T47D (cell line): Measurements from ENCODE around the gene EMC10.
"Not testable (repeated sequence)": the region's sequence is repeated elsewhere in the genome, so short reads cannot be mapped to it uniquely, and the experiment has no call there.

Experiments used
- DNase-seq, 2 experiments: peaks; one replicate each; pipeline versions ENCODE4 v3.0.0 to v3.0.0-alpha.2; 2011 to 2012; ENCODE audit warnings: low read depth in 1 of 2, low spot score in 1 of 2
- JUND ChIP-seq: IDR thresholded peaks from 2 replicates; pipeline ENCODE4 v1.6.1; 2012; ENCODE audit warnings: low read depth
- in situ Hi-C: cut with HindIII; loops from 2 replicates; pipeline ENCODE4 v1.10.0; 2016; ENCODE audit warnings: low sequenced_read_pairs, low pct_unique_long_range_greater_than_20kb

EMC10 gene

GRCh38 chr19:50435627-50436026 is 40.7 kb upstream of the EMC10 start:
- TF ChIP-seq JUND: no peak
- DNase-seq: no peak
- in situ Hi-C loops: no loop called here

DNA sequence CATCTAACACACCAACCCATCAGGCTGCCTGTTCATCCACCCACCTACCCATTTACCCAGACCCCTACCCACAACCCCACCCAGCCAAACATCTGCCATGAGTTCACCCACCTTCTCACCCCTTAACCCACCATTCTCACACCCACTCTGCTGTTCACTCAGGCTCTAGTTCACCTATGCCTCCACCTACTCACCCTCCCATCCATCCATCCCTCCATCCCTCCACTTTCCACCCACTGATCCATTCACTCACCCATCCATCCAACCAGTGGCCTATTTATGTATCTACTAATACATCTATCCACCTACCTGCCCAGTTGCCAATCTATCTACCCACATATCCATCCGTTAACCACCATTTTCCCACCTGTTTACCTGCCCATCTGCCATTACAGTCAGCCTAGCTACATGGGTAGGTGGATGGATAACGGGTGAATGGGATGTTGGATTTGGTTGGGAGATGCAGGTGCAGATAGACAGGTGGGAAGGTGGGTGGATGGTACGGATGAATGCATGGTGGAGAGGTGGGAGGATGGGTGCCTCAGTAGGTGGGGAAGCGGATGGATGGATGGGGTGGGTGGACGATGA is 38.4 kb upstream of the EMC10 start:
- in situ Hi-C loops: no loop called here
- no peak for TF ChIP-seq JUND

GRCh38 chr19:50439130-50439529 is 37.2 kb upstream of the EMC10 start:
- DNase-seq: not testable (repeated sequence)

More for the DNA sequence above, 38.4 kb upstream of the EMC10 start:
- DNase-seq: no peak

GRCh38 chr19:50444059-50444458 is 32.2 kb upstream of the EMC10 start:
- in situ Hi-C loops: no loop called here
- TF ChIP-seq JUND: no peak
- DNase-seq: no peak

More at GRCh38 chr19:50439130-50439529, 37.2 kb upstream of the EMC10 start:
- in situ Hi-C loops: not testable (repeated sequence)

GRCh38 chr19:50447053-50447452 is 29.3 kb upstream of the EMC10 start:
- TF ChIP-seq JUND: no peak
- in situ Hi-C loops: no loop called here
- no peak for DNase-seq

GRCh38 chr19:50447750-50448149 is 28.6 kb upstream of the EMC10 start:
- DNase-seq: no peak
- in situ Hi-C loops: no loop called here
- TF ChIP-seq JUND: no peak

GRCh38 chr19:50449236-50449899 is 26.9 kb upstream of the EMC10 start:
- no peak for TF ChIP-seq JUND
- in situ Hi-C loops: no loop called here
- DNase-seq: no peak

DNA sequence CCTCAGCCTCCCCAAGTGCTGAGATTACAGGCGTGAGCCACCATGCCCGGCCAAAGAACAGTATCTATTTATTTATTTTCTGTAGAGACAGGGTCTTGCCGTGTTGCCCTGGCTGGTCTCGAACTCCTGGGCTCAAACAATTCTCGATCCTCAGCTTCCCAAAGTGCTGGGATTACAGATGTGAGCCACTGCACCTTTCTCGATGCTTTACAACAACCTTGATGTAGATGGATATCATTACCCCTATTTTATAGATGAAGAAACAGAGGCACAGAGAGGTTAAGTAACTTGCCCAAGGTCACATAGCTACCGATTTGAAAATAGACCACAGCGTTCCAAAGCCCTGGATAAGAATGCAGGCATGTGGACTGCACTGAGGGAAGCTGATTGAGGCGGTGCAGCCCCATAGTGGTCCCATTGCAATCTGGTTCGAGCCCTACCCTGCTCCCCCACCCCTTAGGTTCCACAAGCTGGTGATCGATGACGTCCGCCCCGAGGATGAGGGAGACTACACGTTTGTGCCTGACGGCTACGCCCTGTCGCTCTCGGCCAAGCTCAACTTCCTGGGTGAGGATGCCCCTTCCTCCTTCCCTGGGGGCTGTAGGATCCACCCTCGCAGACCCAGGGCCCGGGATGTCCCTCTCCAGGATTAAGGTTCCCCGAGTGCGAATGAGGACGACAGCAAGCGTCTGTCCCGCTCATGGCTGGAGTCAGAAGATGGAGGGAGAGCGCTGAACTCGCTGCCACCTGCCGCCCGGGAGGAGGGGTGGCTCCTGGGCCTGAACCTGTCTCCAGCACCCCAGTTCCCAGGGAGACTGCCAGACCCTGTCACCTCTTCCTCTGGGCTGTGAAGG is 25.7 kb upstream of the EMC10 start:
- TF ChIP-seq JUND: no peak
- in situ Hi-C loops: no loop called here
- no peak for DNase-seq

DNA sequence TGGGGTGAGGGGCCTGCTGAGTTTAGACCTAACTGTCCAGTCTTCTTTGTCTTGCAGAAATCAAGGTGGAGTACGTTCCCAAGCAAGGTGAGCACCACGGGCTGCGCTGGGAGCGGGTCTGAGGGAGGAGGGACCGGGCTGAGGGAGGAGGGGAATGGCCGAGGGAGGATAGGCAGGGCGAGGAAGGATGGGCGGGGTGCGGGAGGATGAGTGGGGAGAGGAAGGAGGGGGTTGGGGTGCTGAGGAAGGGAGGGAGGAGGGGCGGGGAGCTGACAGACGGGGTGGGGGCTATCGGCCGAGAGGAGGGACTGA is 25.1 kb upstream of the EMC10 start:
- DNase-seq: no peak
- no peak for TF ChIP-seq JUND
- in situ Hi-C loops: no loop called here

- no peak for TF ChIP-seq JUND
- no peak for DNase-seq
- in situ Hi-C loops: no loop called here
These were observed 23.1 kb upstream of the EMC10 start for GRCh38 chr19:50453243-50453642.

GRCh38 chr19:50455992-50456391 is 20.3 kb upstream of the EMC10 start:
- in situ Hi-C loops: no loop called here
- TF ChIP-seq JUND: no peak

GRCh38 chr19:50457300-50457699 is 19.0 kb upstream of the EMC10 start:
- in situ Hi-C loops: no loop called here
- TF ChIP-seq JUND: no peak
- DNase-seq: no peak

More at GRCh38 chr19:50455992-50456391, 20.3 kb upstream of the EMC10 start:
- DNase-seq: no peak

DNA sequence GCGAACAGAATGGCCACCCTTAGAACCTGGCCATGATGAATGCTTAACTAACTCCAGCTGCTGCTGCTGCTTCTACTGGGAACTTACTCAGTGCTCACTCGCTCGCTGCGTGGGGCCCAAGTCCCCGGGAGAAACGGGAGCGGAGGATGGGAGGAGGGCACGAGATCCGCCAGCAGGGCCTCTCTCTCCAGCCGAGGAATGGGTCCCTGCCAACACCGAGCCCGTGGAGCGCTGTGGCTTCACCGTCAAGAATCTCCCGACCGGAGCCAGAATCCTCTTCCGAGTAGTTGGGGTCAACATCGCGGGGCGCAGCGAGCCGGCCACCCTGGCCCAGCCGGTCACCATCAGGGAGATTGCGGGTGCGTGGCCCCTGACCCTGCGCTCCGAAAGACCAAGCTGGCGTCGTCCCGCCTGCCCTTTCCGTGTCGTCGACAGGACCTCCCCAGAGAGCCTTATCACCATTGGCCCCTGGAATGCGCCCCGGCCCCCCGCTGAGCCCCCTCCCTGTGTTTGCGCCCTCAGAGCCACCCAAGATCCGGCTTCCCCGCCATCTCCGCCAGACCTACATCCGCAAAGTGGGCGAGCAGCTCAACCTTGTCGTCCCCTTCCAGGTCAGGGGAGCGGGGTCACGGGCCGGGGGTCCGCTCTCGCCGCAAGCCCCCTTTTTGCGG is 17.8 kb upstream of the EMC10 start:
- no peak for TF ChIP-seq JUND
- in situ Hi-C loops: no loop called here
- no peak for DNase-seq
